Neural cell (in vitro differentiated cells): ENCODE data around the gene HDLBP. TPM values are rescaled to one million over a fixed set of nuclear protein-coding genes. Genes with fewer than 3 reads are reported as not detected.

Experiments
- H2AFZ ChIP-seq: fragments of 200-600, 300-800 bp; sonication (generic), shearing (Covaris generic); 2 replicates; pipeline ENCODE4 v1.6.0; 2014; ENCODE audit warnings: low read depth, mild to moderate bottlenecking, antibody characterized with exemption, low read length, moderate library complexity
- H3F3A ChIP-seq: fragments of 200-600 bp; shearing (Covaris generic); 2 replicates; pipeline ENCODE4 v1.6.1; 2016; ENCODE audit warnings: mild to moderate bottlenecking, moderate library complexity, mixed read lengths, antibody characterized with exemption, low read length; ENCODE audit not compliant: insufficient read depth, poor library complexity, severe bottlenecking
- H3K27ac ChIP-seq: fragments of 200-600, 300-800 bp; sonication (generic), shearing (Covaris generic); 2 replicates; pipeline ENCODE4 v1.5.1; 2014; ENCODE audit warnings: mild to moderate bottlenecking, low read length, moderate library complexity
- H3K27me3 ChIP-seq: fragments of 300-800, 200-600 bp; sonication (generic), shearing (Covaris generic); 2 replicates; pipeline ENCODE4 v1.6.0; 2014; ENCODE audit warnings: mild to moderate bottlenecking, low read depth, low read length, moderate library complexity; ENCODE audit not compliant: insufficient read depth
- H3K36me3 ChIP-seq: fragments of 300-800, 200-600 bp; sonication (generic), shearing (Covaris generic); 2 replicates; pipeline ENCODE4 v1.5.1; 2014; ENCODE audit warnings: mild to moderate bottlenecking, antibody characterized with exemption, low read length, moderate library complexity; ENCODE audit not compliant: insufficient read depth
- H3K4me2 ChIP-seq: fragments of 300-800, 200-600 bp; sonication (generic), shearing (Covaris generic); 2 replicates; pipeline ENCODE4 v1.6.0; 2014; ENCODE audit warnings: mild to moderate bottlenecking, low read length
- H3K4me3 ChIP-seq: fragments of 300-800, 200-600 bp; sonication (generic), shearing (Covaris generic); 2 replicates; pipeline ENCODE4 v1.5.1; 2014; ENCODE audit warnings: mild to moderate bottlenecking, low read length, moderate library complexity
- H3K79me2 ChIP-seq: fragments of 200-600 bp; shearing (Covaris generic); replicated peaks from 2 replicates; pipeline ENCODE4 v1.6.0; 2014; ENCODE audit warnings: mild to moderate bottlenecking, low read length, moderate library complexity; ENCODE audit not compliant: insufficient read depth
- H3K9ac ChIP-seq: fragments of 300-800, 200-600 bp; sonication (generic), shearing (Covaris generic); 2 replicates; pipeline ENCODE4 v1.6.1; 2016; ENCODE audit warnings: mild to moderate bottlenecking, low read length, mixed read lengths
- H3K9me2 ChIP-seq: fragments of 200-600 bp; shearing (Covaris generic); 2 replicates; pipeline ENCODE4 v1.6.1; 2016; ENCODE audit warnings: mild to moderate bottlenecking, low read length, mixed read lengths; ENCODE audit not compliant: insufficient read depth
- H3K9me3 ChIP-seq: fragments of 200-600, 300-800 bp; sonication (generic), shearing (Covaris generic); 2 replicates; pipeline ENCODE4 v1.6.1; 2016; ENCODE audit warnings: mild to moderate bottlenecking, mixed run types, low read length, moderate library complexity, mixed read lengths
- H4K20me1 ChIP-seq: fragments of 200-600 bp; shearing (Covaris generic); 2 replicates; pipeline ENCODE4 v1.6.1; 2016; ENCODE audit warnings: mild to moderate bottlenecking, mixed run types; ENCODE audit not compliant: insufficient read depth
- CTCF ChIP-seq: fragments of 450-650 bp; IDR thresholded peaks from 2 replicates; pipeline ENCODE4 v1.5.1; 2014; ENCODE audit warnings: antibody characterized with exemption, mild to moderate bottlenecking, moderate library complexity; ENCODE audit not compliant: poor library complexity, severe bottlenecking
- EP300 ChIP-seq: fragments of 450-650 bp; conservative IDR thresholded peaks from 2 replicates; pipeline ENCODE4 v1.6.1; 2014; ENCODE audit warnings: antibody characterized with exemption, mild to moderate bottlenecking, moderate library complexity; ENCODE audit not compliant: poor library complexity, severe bottlenecking
- POLR2AphosphoS5 ChIP-seq: IDR thresholded peaks from 2 replicates; pipeline ENCODE4 v1.6.1; 2012
- RAD21 ChIP-seq: fragments of 450-650 bp; conservative IDR thresholded peaks from 2 replicates; pipeline ENCODE4 v1.6.1; 2014; ENCODE audit warnings: antibody characterized with exemption, mild to moderate bottlenecking, moderate library complexity
- TAF1 ChIP-seq: IDR thresholded peaks from 2 replicates; pipeline ENCODE4 v1.6.1; 2012; ENCODE audit warnings: low read depth
- polyA plus RNA-seq: library from polyadenylated mRNA; depleted of rRNA; stranded (reverse); fragments of >200 nt; gene quantifications from 2 replicates; pipeline ENCODE4 v1.2.3, GENCODE V29; 2014
- TF ChIP-seq, protein P1 (sequence below): IDR thresholded peaks from 2 replicates; pipeline ENCODE4 v1.6.1; 2012; ENCODE audit warnings: borderline replicate concordance

The HDLBP gene
- polyA plus RNA-seq, 1 donor from 2014 or later, result 61.9 TPM

- Histone ChIP-seq H3K27me3 (peaks cover 9% of the 10 kb centered on the region), H3K27ac (no peak overlapping the region), H3F3A (no peaks in the 10 kb centered on the region), H2AFZ (no peak overlapping the region), H3K9me2 (no peaks in the 10 kb centered on the region), H3K9me3 (no peaks in the 10 kb centered on the region), H3K9ac (no peak overlapping the region), H3K4me3 (peak overlapping the region; percentile 58), H3K79me2 (no peaks in the 10 kb centered on the region), H3K4me2 (no peak overlapping the region), H4K20me1 (no peaks in the 10 kb centered on the region), H3K36me3 (no peaks in the 10 kb centered on the region)
- TF ChIP-seq EP300 (no peak), POLR2AphosphoS5 (no peak), CTCF (no peak), TAF1 (no peak)
These were observed 98.0 kb downstream of the HDLBP start for GRCh38 chr2:241217320-241218031.

GRCh38 chr2:241216211-241216761, 99.2 kb downstream of the HDLBP start:
- H3K36me3 ChIP-seq, result no peaks in the 10 kb centered on the region
- no peaks in the 10 kb centered on the region for H3F3A ChIP-seq
- no peaks in the 10 kb centered on the region for H4K20me1 ChIP-seq
- H3K79me2 ChIP-seq, result no peaks in the 10 kb centered on the region
- H3K9ac ChIP-seq, result no peak overlapping the region
- no peak overlapping the region for H3K27ac ChIP-seq
- no peak overlapping the region for H2AFZ ChIP-seq
- H3K9me2 ChIP-seq, result no peaks in the 10 kb centered on the region
- peaks cover 9% of the 10 kb centered on the region for H3K27me3 ChIP-seq
- H3K9me3 ChIP-seq, result no peaks in the 10 kb centered on the region
- no peak overlapping the region for H3K4me2 ChIP-seq
- no peak overlapping the region for H3K4me3 ChIP-seq
- TF ChIP-seq POLR2AphosphoS5 (no peak), EP300 (no peak), TAF1 (no peak)
- TF ChIP-seq, protein P1, sequence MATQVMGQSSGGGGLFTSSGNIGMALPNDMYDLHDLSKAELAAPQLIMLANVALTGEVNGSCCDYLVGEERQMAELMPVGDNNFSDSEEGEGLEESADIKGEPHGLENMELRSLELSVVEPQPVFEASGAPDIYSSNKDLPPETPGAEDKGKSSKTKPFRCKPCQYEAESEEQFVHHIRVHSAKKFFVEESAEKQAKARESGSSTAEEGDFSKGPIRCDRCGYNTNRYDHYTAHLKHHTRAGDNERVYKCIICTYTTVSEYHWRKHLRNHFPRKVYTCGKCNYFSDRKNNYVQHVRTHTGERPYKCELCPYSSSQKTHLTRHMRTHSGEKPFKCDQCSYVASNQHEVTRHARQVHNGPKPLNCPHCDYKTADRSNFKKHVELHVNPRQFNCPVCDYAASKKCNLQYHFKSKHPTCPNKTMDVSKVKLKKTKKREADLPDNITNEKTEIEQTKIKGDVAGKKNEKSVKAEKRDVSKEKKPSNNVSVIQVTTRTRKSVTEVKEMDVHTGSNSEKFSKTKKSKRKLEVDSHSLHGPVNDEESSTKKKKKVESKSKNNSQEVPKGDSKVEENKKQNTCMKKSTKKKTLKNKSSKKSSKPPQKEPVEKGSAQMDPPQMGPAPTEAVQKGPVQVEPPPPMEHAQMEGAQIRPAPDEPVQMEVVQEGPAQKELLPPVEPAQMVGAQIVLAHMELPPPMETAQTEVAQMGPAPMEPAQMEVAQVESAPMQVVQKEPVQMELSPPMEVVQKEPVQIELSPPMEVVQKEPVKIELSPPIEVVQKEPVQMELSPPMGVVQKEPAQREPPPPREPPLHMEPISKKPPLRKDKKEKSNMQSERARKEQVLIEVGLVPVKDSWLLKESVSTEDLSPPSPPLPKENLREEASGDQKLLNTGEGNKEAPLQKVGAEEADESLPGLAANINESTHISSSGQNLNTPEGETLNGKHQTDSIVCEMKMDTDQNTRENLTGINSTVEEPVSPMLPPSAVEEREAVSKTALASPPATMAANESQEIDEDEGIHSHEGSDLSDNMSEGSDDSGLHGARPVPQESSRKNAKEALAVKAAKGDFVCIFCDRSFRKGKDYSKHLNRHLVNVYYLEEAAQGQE, result no peak

- H3K9me3 ChIP-seq, result no peaks in the 10 kb centered on the region
- H3K9me2 ChIP-seq, result no peaks in the 10 kb centered on the region
- peaks cover 9% of the 10 kb centered on the region for H3K27me3 ChIP-seq
- TF ChIP-seq, protein P1, result no peak
- TF ChIP-seq RAD21 (no peak), CTCF (no peak), EP300 (no peak), POLR2AphosphoS5 (no peak)
- H3K27ac ChIP-seq, result no peak overlapping the region
- H3K36me3 ChIP-seq, result no peaks in the 10 kb centered on the region
- no peaks in the 10 kb centered on the region for H3F3A ChIP-seq
- no peak overlapping the region for H3K4me3 ChIP-seq
- H4K20me1 ChIP-seq, result no peaks in the 10 kb centered on the region
- H3K79me2 ChIP-seq, result no peaks in the 10 kb centered on the region
- H3K4me2 ChIP-seq, result no peak overlapping the region
- H3K9ac ChIP-seq, result no peak overlapping the region
- H2AFZ ChIP-seq, result no peak overlapping the region
These were observed 100.1 kb downstream of the HDLBP start for GRCh38 chr2:241215421-241215820.
